Skeletal muscle tissue (tissue), 4 donors: ENCODE measurements around the gene RAB25. TPM values are rescaled to one million over a fixed set of nuclear protein-coding genes. Genes with fewer than 3 reads are reported as not detected.

Source experiments
- H3K27ac ChIP-seq: one replicate; pipeline ENCODE4 v1.7.0; 2013; ENCODE audit warnings: mild to moderate bottlenecking, low read depth, low read length, inconsistent platforms
- H3K27me3 ChIP-seq, 3 donors: one replicate each; pipeline ENCODE4 v1.7.0; 2013; ENCODE audit warnings: low read length in 3 of 3; ENCODE audit not compliant: control insufficient read depth in 3 of 3, insufficient read depth in 3 of 3
- H3K36me3 ChIP-seq, 3 donors: one replicate each; pipeline ENCODE4 v1.7.0; 2013; ENCODE audit warnings: low read length in 3 of 3; ENCODE audit not compliant: control insufficient read depth in 3 of 3, insufficient read depth in 3 of 3
- H3K4me1 ChIP-seq, 3 donors: one replicate each; pipeline ENCODE4 v1.7.0; 2013; ENCODE audit warnings: low read length in 3 of 3, mild to moderate bottlenecking in 3 of 3; ENCODE audit not compliant: control insufficient read depth in 3 of 3, insufficient read depth in 3 of 3
- H3K4me3 ChIP-seq, 3 donors: one replicate each; pipeline ENCODE4 v1.7.0; 2013; ENCODE audit warnings: low read length in 3 of 3
- H3K9ac ChIP-seq, 3 donors: one replicate each; pipeline ENCODE4 v1.7.0; 2013; ENCODE audit warnings: low read length in 3 of 3, mild to moderate bottlenecking in 3 of 3, moderate library complexity in 2 of 3, low read depth in 1 of 3
- H3K9me3 ChIP-seq, 3 donors: one replicate each; pipeline ENCODE4 v1.7.0; 2013; ENCODE audit warnings: low read length in 3 of 3; ENCODE audit not compliant: control insufficient read depth in 3 of 3
- total RNA-seq: library from RNA; depleted of rRNA; stranded (reverse); fragments of >200 nt; gene quantifications from one replicate; pipeline ENCODE4 v1.2.3, GENCODE V29; 2014
- donor health status: Osteomylitis.

RAB25 gene
- total RNA-seq, 1 donor from 2014 or later = not detected

- Histone ChIP-seq H3K4me3 (no peak overlapping the region), H3K27me3 (no peaks in the 10 kb centered on the region), H3K4me1 (peaks cover 36 to 42% (median 38%) of the 10 kb centered on the region in 3 donors), H3K36me3 (no peaks in the 10 kb centered on the region), H3K9me3 (no peaks in the 10 kb centered on the region), H3K27ac (no peak overlapping the region), H3K9ac (no peak overlapping the region)
Measured at GRCh38 chr1:156098784-156099183, 37.8 kb downstream of the RAB25 start.

DNA sequence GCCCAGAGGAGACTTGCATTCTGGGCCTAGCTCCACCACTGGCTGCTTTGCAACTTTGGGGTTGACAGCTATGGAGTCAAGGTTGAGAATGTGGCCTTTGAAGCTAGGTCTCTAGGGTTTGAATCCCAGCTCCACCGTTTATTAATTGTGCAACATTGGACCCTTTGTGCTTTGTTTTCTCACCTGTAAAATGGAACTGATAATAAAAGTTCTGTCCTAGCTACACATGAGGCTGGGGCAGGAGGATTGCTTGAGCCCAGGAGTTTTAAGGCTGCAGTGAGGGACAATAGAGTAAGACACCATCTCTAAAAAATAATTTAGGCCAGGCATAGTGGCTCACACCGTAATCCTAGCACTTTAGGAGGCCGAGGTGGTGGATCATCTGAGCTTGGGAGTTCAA, 38.3 kb downstream of the RAB25 start:
- Histone ChIP-seq H3K4me3 (no peak overlapping the region), H3K9ac (no peak overlapping the region), H3K27ac (no peak overlapping the region), H3K27me3 (no peaks in the 10 kb centered on the region), H3K4me1 (peaks cover 41 to 47% (median 43%) of the 10 kb centered on the region in 3 donors), H3K9me3 (no peaks in the 10 kb centered on the region), H3K36me3 (no peaks in the 10 kb centered on the region)

DNA sequence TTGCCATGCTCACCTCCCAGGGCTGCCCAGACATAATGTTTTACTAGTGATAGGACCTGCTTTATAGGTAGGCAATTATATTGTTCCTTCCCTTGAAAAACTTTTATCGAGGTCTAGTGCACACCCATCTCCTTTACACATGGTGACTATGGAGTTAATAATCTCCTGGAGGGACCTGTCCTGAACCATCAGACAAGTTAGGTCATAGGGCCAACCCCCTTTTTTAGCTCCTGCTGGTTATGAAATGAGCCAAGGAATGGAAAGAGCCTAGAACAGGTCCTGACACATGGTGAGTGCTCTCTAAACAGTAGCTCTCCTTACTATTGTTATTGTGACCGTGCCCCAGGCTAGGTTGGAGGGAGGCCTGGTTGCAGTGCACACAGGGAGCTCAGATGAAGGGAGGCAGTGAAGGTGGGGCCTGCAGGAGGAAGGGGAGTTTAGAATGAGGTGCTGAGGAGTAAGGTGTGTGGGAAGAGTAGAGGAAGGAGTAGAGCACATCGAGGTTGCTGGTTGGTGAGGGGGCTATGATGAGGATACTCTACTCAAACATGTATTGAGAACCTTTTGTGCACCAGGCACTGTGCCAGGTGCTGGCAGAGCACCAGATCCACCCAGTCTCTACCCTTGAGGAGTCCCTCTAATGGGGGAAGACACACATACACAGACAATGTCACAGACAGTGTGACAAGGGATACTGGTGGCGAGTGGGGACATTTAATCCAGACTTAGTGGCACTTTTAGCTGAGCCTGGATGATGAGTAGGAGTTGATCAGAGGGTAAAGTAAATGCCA, 39.4 kb downstream of the RAB25 start:
- peak overlapping the region in 2 of 3 donors; percentile 11 to 43 for H3K9ac ChIP-seq
- no peaks in the 10 kb centered on the region for H3K9me3 ChIP-seq
- H3K4me3 ChIP-seq = no peak overlapping the region
- peaks cover 52 to 58% (median 54%) of the 10 kb centered on the region in 3 donors for H3K4me1 ChIP-seq
- H3K36me3 ChIP-seq = no peaks in the 10 kb centered on the region
- no peak overlapping the region for H3K27ac ChIP-seq
- no peaks in the 10 kb centered on the region for H3K27me3 ChIP-seq

DNA sequence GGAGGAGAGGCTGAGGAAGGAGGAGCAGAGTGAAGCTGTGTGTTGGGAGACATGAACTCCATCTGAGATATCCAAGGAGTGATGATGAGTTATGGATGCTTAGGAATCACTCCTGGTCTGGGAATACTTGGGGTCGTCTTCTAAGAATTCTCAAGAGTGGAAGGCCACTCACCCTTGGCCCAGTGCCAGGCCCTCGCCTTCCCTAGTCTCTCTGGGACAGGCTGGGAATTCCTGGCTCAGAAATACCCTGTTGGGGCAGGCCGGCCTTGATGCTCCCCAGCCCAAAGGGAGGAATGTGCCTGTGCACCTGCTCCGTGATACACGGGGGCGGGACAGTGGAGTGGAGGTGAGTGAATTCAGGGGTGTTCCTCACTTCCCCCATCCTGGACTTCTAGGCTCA, 40.9 kb downstream of the RAB25 start:
- Histone ChIP-seq H3K27ac (peak overlapping the region; percentile 98), H3K27me3 (no peaks in the 10 kb centered on the region), H3K4me1 (peaks cover 56 to 60% (median 56%) of the 10 kb centered on the region in 3 donors), H3K9ac (peak overlapping the region in 1 of 3 donors; percentile 9), H3K36me3 (no peaks in the 10 kb centered on the region), H3K4me3 (no peak overlapping the region), H3K9me3 (no peaks in the 10 kb centered on the region)

DNA sequence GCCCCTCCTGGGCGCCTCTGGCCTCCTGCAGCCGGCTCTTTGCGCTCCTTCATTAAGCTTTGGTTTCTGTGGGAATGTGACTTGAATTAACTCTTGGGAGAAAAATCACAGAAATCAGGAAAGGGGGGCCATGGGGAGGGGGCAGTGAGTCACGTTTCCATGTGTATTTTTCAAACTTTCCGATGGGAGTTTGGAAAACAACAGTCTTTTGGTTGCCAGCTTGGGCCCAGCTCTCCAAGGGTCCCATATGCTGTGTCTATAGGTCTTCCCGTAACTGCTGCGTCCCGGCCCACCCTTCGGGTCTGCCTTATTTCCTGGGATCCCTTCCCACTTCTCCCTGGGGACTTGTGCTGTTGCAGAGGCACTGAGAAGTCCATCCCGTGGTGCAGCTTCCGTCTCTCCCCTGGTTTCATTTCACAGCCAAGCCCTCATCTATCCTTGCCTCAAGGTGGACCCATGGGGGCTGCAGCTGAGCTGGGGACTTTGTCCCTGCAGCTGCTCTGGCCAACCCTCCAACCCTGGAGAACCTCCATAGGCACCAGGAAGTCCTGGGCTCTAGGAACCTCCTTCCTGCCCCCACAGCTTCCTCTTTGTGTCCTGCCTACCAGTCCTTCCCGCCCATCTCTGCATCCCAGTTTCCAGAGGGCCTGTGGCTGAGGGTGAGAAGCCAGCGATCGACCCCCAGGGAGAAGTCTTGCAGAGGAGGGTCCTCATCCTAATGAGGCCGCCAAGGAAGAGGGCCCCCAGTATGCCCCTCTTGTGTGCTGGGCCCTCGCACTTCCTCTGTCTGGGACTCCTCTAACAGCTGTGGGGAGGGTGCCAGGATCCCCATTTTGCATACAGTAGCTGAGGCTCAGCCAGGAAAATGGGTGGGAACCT, 41.9 kb downstream of the RAB25 start:
- no peaks in the 10 kb centered on the region for H3K9me3 ChIP-seq
- peak overlapping the region; percentile 98 for H3K27ac ChIP-seq
- peaks cover 57 to 61% (median 57%) of the 10 kb centered on the region in 3 donors for H3K4me1 ChIP-seq
- no peaks in the 10 kb centered on the region for H3K36me3 ChIP-seq
- H3K4me3 ChIP-seq = peak overlapping the region; percentile 32 to 48 (median 35)
- H3K27me3 ChIP-seq = no peaks in the 10 kb centered on the region
- peak overlapping the region; percentile 28 to 73 (median 60) for H3K9ac ChIP-seq

DNA sequence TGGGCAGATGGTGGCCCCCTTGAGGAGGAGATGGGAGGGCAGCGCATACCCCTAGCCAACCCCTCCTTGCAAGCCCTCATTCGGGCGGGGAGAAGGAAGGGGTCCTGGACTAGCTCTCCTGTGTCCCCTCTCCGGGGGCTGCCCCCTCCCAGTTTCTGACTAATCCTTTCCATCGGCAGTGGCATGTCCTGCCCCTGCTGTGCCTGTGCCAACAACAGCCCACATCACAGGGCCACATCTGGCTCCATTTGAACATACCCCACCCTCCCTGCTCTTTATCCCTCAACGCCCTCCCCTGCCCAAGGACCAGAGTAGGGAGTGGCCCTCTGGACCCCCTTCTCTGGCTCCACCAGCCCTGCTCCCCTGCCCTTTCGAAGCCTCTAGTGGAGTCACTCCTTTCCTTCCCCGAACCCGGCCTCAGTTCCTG, 42.6 kb downstream of the RAB25 start:
- Histone ChIP-seq H3K4me3 (peak overlapping the region; percentile 7 to 48 (median 32)), H3K4me1 (peaks cover 63 to 67% (median 64%) of the 10 kb centered on the region in 3 donors)

DNA sequence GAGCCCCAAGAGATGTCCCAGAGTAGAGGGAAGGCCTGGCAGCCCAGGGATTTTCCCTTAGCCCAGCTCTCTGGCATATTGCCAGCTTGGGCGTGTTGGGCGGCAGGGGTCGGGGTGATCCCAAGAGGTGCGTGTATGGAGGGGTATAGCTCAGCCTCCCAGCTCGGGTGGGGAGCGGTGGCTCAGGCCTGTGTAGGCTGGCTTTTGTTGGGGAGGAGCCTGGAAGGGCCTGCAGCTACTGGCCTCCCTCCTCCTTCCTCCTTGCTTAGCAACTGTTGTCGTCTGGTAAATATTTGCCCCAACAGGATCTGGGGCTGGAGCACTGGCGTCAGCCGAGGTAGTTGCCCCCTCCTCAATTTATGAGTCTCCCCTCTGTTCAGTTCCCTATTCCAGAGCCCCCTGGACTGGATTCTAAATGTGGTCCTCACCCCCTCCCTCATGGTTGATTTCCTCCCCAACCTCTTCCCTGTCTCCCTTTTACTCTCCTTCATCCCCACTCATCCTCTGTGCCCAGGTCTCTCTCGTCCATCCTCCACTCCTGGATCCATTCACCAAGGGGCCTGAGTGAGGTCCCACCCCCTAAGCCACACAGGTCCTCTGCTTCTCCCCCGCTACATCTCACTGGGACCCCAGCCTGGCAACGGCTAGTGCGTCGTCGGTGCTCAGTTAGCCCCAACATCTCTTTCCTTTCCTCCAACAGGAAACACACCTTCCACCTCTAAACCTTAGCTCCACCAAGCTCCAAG, 43.3 kb downstream of the RAB25 start:
- Histone ChIP-seq H3K4me1 (peaks cover 69 to 74% (median 70%) of the 10 kb centered on the region in 3 donors), H3K4me3 (peak overlapping the region in 2 of 3 donors; percentile 35 to 38)

More for the DNA sequence above, 42.6 kb downstream of the RAB25 start:
- peak overlapping the region; percentile 98 for H3K27ac ChIP-seq
- H3K9ac ChIP-seq = peak overlapping the region; percentile 28 to 73 (median 60)
- no peaks in the 10 kb centered on the region for H3K36me3 ChIP-seq
- no peaks in the 10 kb centered on the region for H3K27me3 ChIP-seq
- H3K9me3 ChIP-seq = no peaks in the 10 kb centered on the region

GRCh38 chr1:156104861-156105832, 44.2 kb downstream of the RAB25 start:
- Histone ChIP-seq H3K4me3 (peak overlapping the region; percentile 35 to 68 (median 38)), H3K27ac (peak overlapping the region; percentile 98), H3K4me1 (peaks cover 69 to 77% (median 71%) of the 10 kb centered on the region in 3 donors), H3K9me3 (no peaks in the 10 kb centered on the region), H3K27me3 (no peaks in the 10 kb centered on the region), H3K9ac (peak overlapping the region; percentile 76 to 92 (median 84)), H3K36me3 (no peaks in the 10 kb centered on the region)

More for the DNA sequence above, 43.3 kb downstream of the RAB25 start:
- peak overlapping the region; percentile 53 to 73 (median 60) for H3K9ac ChIP-seq
- no peaks in the 10 kb centered on the region for H3K27me3 ChIP-seq
- peak overlapping the region; percentile 98 for H3K27ac ChIP-seq
- H3K36me3 ChIP-seq = no peaks in the 10 kb centered on the region
- H3K9me3 ChIP-seq = no peaks in the 10 kb centered on the region
